GM21515 (cell line): ENCODE measurements around the gene CDX2.
"Not testable (repeated sequence)": the region's sequence is repeated elsewhere in the genome, so short reads cannot be mapped to it uniquely, and the experiment has no call there.

ENCODE experiments used
- ATAC-seq: cut with Tn5 transposase; IDR thresholded peaks from one replicate; pipeline ENCODE4 v1.9.1; 2021; ENCODE audit not compliant: unreplicated experiment

Gene CDX2

DNA sequence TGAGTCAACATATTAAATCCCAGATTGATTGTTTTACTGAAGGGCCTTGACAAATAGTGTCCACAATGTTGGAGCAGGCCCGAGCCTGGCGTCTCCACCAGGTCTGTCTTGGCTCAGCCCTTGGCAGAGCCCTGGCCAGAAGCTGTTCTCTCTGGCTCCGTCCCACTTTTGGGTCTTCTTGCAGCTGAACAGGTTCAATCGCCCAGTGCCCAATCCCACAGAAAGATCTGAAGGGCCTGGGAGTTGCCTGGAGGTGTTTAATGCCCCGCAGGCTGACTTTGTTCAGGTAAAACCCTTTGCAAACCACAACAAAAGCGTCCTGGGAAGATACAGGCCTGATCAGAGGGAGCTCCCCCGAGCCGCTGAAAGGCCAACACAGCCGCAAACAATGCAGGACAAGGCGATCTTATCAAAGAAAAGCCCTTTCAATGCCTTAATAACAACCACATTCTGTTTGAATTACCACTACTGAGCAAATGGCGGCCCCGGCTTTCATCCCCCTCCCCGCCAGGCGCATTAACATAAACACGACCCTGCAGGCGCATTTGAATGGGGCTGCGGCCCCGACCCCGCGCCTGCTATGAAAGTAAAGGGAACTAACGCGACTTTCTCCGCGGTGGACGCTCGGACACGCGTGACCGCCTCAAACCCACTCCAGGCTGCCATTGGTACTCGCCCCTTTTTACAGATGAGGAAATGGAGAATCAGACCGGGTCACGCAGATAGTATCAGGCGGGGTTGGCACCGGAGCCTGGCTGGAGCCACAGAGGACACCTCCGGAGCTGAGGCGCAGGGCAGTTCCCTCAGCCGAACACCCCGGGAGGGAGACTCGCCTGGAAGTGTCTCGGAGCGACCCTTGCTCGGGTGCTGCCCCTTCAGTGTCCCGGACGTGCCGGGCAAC, 3.1 kb downstream of the CDX2 start:
- ATAC-seq: no peak

DNA sequence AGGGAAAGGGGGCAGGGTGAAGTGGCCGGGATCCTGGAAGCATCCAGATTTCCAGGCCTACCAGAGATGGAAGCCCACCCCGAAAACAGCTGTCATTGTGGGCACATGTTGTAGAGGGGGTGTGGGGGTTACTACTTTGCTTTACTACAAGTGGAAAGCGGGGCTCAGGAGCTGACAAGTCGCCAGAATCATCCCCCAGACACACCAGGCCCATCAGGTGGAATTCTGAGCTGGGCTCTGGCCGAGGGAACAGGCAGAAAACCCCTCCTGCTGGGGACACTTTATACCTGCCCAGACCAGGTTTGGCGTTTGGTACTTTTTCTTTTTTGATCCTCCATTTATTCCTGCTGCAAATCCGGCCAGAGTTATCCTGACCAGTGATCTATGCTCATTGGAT, 3.8 kb downstream of the CDX2 start:
- ATAC-seq: no peak

DNA sequence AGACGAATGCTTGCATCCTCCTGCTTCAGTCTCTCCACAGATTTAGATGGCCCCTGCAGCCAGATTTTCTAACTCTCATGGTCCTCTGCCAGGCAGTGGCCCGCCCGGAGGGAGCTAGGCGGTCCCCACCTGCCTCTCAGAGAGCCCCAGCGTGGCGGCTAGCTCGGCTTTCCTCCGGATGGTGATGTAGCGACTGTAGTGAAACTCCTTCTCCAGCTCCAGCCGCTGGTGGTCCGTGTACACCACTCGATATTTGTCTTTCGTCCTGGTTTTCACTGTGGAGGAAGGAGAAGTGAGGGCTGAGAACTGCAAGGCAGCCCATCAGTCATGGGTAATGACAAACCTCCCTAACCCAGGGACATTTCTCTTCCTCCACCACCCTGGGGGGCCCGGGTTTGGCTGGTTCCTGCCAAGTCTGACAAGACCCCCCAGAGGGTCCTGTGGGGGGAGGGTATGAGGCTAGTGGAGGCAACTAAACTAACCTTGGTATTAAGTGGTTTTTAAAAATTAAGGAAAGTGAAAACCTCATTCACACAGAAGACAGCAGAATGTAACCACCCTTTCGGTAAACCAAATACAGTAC, 4.3 kb downstream of the CDX2 start:
- no peak for ATAC-seq

DNA sequence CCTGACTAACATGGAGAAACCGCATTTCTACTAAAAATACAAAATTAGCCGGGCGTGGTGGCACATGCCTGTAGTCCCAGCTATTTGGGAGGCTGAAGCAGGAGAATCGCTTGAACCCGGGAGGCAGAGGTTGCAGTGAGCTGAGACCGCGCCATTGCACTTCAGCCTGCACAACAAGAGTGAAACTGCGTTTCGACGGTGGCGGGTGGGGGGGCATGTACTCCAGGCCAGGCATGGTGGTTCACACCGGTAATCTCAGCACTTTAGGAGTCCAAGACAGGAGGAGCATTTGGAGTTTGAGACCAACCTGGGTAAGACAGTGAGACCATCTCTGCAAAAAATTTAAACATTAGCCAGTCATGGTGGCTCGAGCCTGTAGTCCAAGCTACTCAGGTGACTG, 4.9 kb downstream of the CDX2 start:
- ATAC-seq: not testable (repeated sequence)

DNA sequence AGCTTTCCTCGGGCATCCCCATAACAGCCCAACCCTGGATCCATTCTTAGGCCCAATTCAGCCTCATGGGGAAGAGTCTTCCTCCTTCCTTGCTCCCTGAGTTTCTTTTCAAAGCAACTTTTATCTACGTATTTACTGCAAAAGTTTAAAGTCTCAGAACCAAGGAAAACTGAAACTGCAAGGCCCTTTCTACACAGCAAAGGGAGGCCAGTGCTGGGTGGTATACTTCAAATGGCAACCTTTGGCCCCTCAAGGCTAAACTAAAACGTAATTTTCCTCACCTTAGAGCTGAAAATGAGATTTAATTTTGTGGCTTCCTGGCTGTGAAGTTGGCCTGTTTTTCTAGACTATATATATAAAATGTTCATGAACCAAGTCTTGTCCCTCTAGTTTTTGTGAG, 5.6 kb downstream of the CDX2 start:
- ATAC-seq: no peak

DNA sequence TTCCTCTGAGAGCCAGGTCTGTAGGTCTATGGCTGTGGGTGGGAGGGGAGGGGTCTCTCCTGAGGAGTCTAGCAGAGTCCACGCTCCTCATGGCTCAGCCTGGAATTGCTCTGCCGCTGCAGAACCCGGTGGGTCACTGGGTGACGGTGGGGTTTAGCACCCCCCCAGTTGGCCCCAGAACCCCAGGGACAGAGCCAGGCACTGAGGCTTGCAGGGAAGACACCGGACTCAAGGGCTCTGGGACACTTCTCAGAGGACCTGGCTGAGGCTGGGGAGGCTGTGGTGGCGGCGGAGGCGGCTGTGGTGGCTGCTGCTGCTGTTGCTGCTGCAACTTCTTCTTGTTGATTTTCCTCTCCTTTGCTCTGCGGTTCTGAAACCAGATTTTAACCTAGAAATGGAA, 6.1 kb downstream of the CDX2 start:
- ATAC-seq: no peak

DNA sequence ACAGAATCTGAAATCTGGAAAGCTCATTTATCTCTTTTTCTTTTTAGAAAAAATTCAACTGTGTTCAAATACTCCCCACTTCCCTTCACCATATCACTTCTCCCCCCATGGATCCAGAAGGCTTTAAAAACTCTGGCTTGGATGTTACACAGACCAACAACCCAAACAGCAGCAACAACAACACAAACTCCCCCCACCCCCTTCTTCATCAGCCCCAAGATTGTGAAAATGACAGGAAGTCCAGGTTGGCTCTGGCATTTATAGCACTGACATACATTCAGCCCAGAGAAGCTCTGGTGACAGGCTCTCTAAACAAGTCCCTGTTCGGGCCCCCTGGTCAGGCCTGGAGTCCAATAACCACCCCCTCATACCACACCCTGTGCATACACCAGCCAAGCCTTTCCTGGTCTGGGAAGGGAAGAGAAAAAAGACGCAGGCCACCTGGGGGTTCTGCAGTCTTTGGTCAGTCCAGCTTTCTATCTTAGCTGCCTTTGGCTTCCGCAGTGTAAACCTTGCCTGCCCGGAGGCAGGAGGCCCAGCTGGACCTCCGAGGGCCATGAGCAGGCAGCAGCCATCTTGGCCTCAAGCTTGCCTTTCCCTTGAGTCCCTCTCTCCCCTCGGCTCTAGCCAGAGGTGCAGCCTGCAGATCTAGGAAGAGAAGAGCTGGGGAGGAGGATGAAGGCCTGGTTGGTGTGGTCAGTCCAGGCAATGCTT, 6.8 kb downstream of the CDX2 start:
- ATAC-seq: no peak

DNA sequence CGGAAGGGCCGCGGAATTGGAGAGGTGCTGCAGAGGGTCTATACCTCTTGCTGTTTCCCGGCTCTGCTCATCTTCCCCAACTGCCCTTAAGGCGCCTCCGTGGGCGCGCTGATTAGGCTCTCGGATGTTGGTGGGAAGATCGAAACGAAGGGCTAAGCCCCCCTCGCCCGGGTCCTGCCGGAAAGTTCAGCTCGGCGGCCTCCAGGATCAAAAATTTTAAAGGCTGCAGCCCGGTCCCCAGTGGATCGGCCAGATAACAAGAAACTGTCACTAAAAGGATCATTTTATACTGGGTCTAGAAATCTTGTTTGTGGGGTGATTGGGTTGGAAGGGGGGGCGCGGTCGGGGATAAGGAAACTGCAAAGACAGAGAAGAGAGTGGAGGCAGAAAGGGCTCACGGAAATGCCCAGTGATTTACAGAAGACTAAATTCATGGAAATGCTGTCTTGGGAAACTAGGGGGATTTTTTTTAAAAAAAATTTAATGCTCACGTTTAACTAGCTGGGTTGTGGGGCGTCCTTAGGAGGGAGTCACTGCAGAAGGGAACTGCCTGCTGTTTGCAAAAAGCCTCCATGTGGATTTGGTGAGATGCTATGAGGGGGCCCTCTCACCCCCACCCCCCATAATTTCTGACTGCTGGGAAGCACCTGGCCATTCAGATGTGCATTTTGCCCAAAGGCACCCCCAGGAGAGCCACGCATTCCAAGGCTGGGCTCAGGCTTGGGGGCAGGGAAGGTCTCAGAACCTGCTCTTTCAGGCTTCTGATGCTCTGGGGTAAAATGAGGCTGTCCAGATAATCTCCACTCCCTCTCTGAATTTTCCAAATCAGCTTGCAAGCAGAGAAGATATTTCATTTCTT, 7.7 kb downstream of the CDX2 start:
- no peak for ATAC-seq

DNA sequence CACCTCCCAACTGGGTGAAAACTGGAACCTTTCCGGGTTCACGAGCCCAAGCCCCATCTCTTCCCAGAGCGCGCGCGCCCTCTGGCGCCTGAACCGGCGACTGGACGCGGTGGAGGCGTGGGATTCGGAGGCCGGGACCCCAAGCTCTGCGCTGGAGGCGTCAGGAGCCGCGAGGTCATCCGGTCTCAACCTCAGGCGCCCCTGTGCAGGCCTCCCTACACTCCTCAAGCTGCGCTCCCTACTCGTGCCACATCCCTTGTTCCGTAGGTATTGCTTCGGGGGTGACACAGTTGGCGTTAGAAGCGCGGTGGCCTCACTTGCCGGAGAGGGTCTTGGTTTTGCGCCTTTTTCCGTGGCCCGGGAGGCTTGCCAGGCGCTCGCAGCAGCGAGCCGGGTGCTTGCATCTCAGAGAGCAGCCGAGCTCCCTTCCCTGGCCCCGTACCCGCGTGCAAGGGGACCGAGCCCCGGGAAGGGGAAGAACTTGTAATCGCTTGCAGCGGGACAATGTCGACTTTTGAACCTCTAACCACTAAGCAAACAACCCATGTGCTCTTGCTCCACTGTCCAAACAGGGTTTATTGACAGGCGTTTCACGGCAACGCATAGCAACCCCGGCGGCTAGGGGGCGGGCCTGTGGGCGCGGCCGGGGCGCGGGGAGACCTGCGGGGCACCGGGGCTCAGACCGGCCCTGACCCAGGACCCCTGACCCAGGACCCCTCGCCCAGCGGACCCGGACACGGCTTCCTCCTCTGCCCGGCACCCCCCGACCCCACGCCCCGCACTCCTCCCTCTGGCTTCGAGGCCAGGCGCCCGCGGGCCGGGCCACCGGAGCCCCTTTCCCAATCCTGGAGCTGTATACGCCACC, 8.5 kb downstream of the CDX2 start:
- no peak for ATAC-seq

DNA sequence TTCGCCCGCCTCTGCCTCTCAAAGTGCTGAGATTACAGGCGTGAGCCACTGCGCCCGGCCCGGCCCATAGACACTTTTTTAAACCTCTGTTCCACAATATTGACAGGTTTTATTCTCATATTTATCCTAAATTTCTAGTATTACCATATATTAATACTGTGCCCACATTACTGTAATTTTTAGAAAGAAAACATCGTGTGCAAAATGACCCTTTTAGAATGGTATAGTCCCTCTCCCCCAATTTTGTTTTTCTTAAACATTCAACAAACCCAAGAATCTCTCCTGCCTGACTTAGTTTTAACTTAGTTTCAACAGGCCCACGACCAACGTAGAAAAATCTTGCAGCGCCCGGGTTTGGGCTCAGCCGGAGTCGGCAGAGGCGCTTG, 9.1 kb downstream of the CDX2 start:
- no peak for ATAC-seq

DNA sequence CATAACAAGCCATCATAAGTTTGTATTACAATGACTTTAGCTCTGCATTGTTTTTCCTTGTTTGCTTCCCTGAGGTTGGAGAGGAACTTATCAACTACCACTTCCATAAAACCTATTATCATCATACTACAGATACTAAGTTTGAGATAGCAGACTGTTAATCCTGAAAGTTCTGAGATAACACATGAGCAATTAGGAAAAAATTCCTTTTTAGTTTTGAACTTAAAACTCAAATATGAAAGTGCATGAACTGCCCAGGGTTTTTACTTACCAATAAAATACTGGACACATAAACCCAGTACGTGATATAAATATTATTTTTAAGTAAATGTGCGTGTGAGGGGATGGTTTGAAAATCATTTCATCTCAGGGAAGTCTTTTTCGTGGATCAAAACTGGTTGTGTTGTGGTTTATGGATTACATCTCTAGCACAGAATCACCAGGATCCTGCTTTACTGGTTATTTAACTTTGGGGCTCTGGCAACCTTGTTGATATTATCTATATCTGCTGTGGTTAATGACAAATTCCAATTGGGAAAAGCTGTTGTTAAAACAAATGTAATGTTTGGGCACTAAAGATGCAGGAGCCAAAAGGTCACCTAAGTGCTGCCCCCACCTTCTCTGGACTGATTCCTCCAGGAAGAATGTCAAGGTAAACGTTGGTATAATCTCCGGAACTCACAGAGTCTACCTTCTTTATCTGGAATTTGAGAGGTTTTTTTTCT, 12.4 kb downstream of the CDX2 start:
- no peak for ATAC-seq

DNA sequence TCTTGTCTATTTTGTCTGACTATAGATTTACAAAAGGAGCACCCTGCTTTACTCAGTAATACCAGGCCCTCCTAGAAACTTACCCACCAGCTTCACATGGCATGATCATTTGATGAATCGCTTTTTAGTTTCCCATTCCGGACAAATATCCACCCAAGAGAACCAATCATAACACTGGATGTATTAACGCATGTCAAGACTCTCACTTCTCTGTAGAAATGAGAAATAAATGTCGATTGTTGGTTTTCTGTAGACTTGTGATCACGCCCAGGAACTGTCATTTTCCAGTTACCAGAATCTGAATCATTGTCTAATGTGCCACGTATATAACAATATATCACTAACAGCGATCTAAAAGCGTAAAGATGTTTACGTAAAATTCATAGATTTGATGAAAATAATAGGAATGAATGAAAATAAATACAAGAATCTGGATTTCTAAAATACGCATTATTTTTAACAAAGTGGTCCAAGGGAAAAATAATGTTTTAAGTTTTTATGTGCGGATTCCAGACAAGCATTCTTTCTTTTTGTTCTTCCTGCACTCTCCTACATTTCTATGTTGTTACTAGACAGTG, 14.0 kb downstream of the CDX2 start:
- ATAC-seq: no peak

DNA sequence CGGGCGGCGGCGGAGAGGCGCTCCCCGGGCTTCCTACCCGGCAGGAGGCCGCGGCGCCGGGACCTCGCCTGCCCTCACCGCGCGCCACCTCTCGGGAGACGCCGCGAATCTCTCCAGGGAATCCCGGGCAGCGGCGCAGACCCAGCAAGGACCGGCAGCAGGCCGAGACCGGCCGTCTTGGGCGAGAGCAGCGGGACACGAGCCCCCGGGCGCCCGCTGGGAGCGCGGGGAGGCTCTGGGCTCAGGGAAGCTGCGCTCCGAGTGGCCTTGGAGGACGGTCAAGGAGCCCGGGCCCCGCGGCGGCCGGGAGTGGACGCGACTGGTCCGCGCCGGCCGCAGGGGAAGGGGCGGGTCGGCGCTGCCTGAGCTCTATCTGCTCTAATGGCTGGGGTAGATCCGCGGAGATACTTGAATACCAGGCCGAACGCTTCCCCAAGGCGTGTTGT, 14.7 kb downstream of the CDX2 start:
- ATAC-seq: no peak

DNA sequence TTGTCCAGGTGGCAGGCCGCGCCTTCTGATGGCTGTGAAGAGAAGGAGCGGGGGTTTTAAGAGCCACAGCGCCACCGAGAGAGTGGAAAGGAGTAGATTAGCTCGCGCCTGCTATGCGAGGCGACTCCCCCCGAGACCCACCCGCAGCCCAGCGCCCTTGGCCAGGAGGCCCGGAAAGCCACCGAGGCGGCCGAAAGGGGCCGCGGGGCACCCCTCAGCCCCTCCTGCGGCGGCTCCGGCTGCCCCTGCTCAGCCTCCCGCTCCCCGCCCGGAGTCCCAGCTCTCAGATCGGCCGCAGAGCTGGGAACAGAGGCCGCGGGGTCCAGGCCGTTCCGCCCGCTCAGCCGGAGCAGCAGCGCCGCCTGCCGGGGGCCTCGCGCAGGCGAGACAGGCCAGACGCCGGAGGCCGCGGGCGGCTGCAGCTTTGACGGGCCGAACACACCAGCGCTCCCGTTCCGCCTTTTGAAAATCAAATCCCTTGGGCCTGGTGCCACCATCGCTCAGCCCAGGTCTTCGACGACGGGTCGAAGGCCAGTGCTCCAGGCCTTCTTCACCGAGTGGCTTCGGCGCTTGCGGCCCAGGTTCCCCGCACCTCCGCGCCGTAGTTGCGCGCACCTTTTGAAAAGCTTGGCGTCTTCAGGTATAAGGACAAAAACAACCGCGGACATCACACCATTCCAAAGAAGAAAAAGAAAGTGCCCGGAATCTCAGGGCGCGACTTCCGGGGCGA, 15.3 kb downstream of the CDX2 start:
- peak; percentile 85 for ATAC-seq

DNA sequence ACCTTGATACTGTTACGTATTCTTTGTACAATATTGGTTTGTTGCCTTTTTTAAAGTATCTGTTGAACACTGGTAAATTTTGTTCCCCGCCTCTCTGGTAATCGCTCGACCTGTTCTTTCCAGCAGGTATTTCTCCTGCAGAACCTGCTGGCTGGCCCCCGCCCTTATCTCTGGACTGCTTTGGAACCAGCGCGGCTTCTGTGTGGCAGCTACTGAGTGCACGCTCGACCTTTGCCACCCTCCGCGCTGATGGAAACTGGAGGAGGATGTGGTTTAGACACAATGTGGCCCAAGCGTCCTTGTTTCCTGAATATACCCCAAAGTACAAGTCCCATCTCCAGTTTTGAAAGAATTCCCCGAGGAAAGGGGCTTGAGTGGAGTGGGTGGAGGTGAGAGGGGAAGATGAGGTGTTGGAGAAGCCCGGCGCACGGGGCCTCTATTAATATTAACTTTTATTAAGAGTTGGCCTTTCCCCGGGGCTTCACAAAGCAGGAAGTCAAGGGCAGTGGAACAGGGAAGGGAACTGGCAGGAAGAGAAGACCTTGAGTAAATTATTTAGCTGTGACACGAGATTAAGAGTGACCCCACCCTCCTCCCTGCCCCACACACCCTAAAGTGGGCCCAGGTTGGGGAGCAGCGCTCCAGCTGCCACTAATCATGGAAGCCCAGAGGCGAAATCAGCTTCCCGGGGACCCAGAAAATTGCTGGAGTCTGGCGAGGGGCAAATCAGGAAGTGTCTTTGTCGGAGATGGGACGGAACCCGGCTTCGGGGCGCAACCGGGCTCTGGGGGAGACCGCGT, 16.0 kb downstream of the CDX2 start:
- ATAC-seq: no peak

DNA sequence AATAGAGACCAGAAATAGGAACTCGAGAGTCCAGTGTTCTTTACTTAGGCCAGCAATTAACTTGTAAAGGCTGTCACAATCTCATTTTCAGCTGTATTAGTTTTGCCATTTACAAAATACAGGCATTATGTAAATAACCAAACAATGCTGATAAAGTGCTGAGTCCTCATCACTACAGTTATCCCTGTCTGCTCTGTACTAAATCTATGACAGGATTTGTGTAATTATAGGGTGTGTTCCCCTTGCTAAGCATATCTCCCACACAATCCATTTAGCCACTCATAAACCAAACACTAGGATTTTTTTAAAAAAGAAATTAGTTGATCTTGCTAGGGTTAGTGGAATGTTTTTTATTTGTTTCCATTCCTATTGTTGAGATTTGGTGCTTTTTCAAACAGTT, 26.1 kb downstream of the CDX2 start:
- no peak for ATAC-seq

DNA sequence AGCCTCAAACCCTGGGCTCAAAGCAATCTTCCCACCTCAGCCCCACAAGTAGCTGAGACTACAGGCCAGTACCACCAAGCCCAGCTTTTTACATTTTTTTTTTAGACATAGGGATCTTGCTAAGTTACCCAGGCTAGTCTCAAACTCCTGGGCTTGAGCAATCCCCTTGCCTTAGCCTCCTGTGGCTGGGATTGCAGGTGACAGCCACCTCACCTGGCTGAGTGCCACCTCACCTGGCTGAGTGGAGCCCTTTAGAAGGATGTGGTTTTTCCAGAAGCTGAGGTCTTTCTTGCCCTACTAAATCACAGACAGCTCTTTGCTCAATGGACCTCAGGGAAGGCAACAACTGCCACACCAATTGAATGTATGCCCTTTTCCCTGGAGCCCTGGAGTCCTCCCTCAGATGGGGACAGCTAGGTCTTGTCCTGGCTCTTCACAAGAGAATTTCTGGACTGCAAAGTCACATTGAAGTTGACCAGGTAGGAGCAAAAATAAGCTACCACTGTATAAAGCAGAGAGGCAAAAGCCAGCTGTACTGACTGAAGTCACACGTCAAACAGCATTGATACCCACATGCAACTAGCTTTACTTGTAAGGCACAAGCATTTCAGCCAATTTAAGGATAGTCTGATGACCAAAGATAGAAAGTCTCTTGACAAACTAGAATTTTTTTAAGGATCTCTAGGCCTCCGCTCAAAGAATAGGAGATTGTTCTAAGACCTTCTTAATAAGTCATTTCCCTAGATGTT, 35.4 kb downstream of the CDX2 start:
- ATAC-seq: no peak
